Dendritic cell treated with granulocyte-macrophage colony-stimulating factor and Interleukin-4, amounts not matched to agents 40 ng/mL and 50 ng/mL, for 4 days (primary cell): ENCODE data around the gene HAPLN2.

Experiments used
- H3K27ac Mint-ChIP-seq: one replicate; pipeline ENCODE4 v1.8.0; 2022; ENCODE audit warnings: mild to moderate bottlenecking, mixed read lengths
- H3K27me3 Mint-ChIP-seq: one replicate; pipeline ENCODE4 v1.8.0; 2022; ENCODE audit warnings: mild to moderate bottlenecking, mixed read lengths
- H3K36me3 Mint-ChIP-seq: one replicate; pipeline ENCODE4 v1.8.0; 2022; ENCODE audit warnings: low read depth, mixed read lengths
- H3K4me1 Mint-ChIP-seq: one replicate; pipeline ENCODE4 v1.8.0; 2022; ENCODE audit warnings: low read depth, mixed read lengths
- H3K4me3 Mint-ChIP-seq: one replicate; pipeline ENCODE4 v1.8.0; 2022; ENCODE audit warnings: mild to moderate bottlenecking, moderate library complexity, mixed read lengths
- H3K9me3 Mint-ChIP-seq: one replicate; pipeline ENCODE4 v1.8.0; 2022; ENCODE audit warnings: mixed read lengths
- intact Hi-C: fragments of 100-400 bp; cut with micrococcal nuclease; formaldehyde crosslinking; loops from one replicate; pipeline ENCODE4 v1.15.0; 2022

Gene HAPLN2

GRCh38 chr1:156618853-156619581 is at the start of gene HAPLN2:
HAPLN2 (plus strand) TSS chr1:156619415; CDS start chr1:156623491, 4,076 bp downstream.
- Mint-ChIP-seq H3K36me3 (no peaks in the 10 kb centered on the region), H3K4me1 (peaks cover 8% of the 10 kb centered on the region), H3K27me3 (peaks cover 88% of the 10 kb centered on the region), H3K27ac (no peak within 1 kb of the TSS), H3K9me3 (no peaks in the 10 kb centered on the region), H3K4me3 (no peak within 1 kb of the TSS)
- intact Hi-C loops: no loop called here

GRCh38 chr1:156571261-156571852 is 47.9 kb upstream of the HAPLN2 start:
- intact Hi-C loops: loop anchor here (5.0 kb wide), 2 partner anchors 69 to 89 kb away; partner anchors contain the start of gene MEF2D

GRCh38 chr1:156571919-156572662 is 47.1 kb upstream of the HAPLN2 start, which contains the start of gene IQGAP3:
IQGAP3 (minus strand) TSS chr1:156572565; CDS start chr1:156572529, 36 bp downstream.
- intact Hi-C loops: loop anchor here (5.0 kb wide), 2 partner anchors 70 to 90 kb away; partner anchors contain the start of gene MEF2D
- H3K36me3 Mint-ChIP-seq: no peaks in the 10 kb centered on the region
- peak within 1 kb of the TSS; percentile 76 for H3K4me3 Mint-ChIP-seq
- no peaks in the 10 kb centered on the region for H3K9me3 Mint-ChIP-seq
- peaks cover 6% of the 10 kb centered on the region for H3K27me3 Mint-ChIP-seq
- H3K27ac Mint-ChIP-seq: peak within 1 kb of the TSS; percentile 33
- peaks cover 33% of the 10 kb centered on the region for H3K4me1 Mint-ChIP-seq

More at GRCh38 chr1:156571261-156571852, 47.9 kb upstream of the HAPLN2 start:
- Mint-ChIP-seq H3K4me3 (no peak overlapping the region), H3K27me3 (peaks cover 6% of the 10 kb centered on the region), H3K27ac (peak overlapping the region; percentile 33), H3K9me3 (no peaks in the 10 kb centered on the region), H3K4me1 (peaks cover 37% of the 10 kb centered on the region), H3K36me3 (no peaks in the 10 kb centered on the region)

GRCh38 chr1:156572663-156573018 is 46.6 kb upstream of the HAPLN2 start:
- H3K4me1 Mint-ChIP-seq: peaks cover 33% of the 10 kb centered on the region
- peak overlapping the region; percentile 76 for H3K4me3 Mint-ChIP-seq
- no peaks in the 10 kb centered on the region for H3K36me3 Mint-ChIP-seq
- intact Hi-C loops: loop anchor here (5.0 kb wide), 2 partner anchors 70 to 90 kb away; partner anchors contain the start of gene MEF2D
- H3K27me3 Mint-ChIP-seq: peaks cover 6% of the 10 kb centered on the region
- peak overlapping the region; percentile 33 for H3K27ac Mint-ChIP-seq
- no peaks in the 10 kb centered on the region for H3K9me3 Mint-ChIP-seq

GRCh38 chr1:156574039-156574633 is 45.1 kb upstream of the HAPLN2 start:
- Mint-ChIP-seq H3K4me3 (no peak overlapping the region), H3K27me3 (peaks cover 6% of the 10 kb centered on the region), H3K36me3 (no peaks in the 10 kb centered on the region), H3K9me3 (no peaks in the 10 kb centered on the region), H3K27ac (no peak overlapping the region), H3K4me1 (peaks cover 33% of the 10 kb centered on the region)
- intact Hi-C loops: loop anchor here (5.0 kb wide), 2 partner anchors 72 to 92 kb away; partner anchors contain the start of gene MEF2D

GRCh38 chr1:156577550-156577949 is 41.7 kb upstream of the HAPLN2 start:
- Mint-ChIP-seq H3K4me3 (no peak overlapping the region), H3K27me3 (peaks cover 9% of the 10 kb centered on the region), H3K27ac (no peak overlapping the region), H3K4me1 (peaks cover 15% of the 10 kb centered on the region), H3K9me3 (no peaks in the 10 kb centered on the region), H3K36me3 (no peaks in the 10 kb centered on the region)
- intact Hi-C loops: no loop called here

GRCh38 chr1:156578055-156578454 is 41.2 kb upstream of the HAPLN2 start:
- no peak overlapping the region for H3K27ac Mint-ChIP-seq

GRCh38 chr1:156579472-156579871 is 39.7 kb upstream of the HAPLN2 start, which contains the start of gene TTC24:
TTC24 (plus strand) TSS chr1:156579723; CDS start chr1:156581365, 1,642 bp downstream.
- Mint-ChIP-seq H3K9me3 (no peaks in the 10 kb centered on the region), H3K4me3 (no peak within 1 kb of the TSS), H3K36me3 (no peaks in the 10 kb centered on the region), H3K4me1 (peaks cover 26% of the 10 kb centered on the region), H3K27me3 (peaks cover 5% of the 10 kb centered on the region), H3K27ac (no peak within 1 kb of the TSS)
- intact Hi-C loops: no loop called here

More at GRCh38 chr1:156578055-156578454, 41.2 kb upstream of the HAPLN2 start:
- intact Hi-C loops: no loop called here
- peaks cover 8% of the 10 kb centered on the region for H3K27me3 Mint-ChIP-seq
- peaks cover 15% of the 10 kb centered on the region for H3K4me1 Mint-ChIP-seq
- no peak overlapping the region for H3K4me3 Mint-ChIP-seq
- no peaks in the 10 kb centered on the region for H3K36me3 Mint-ChIP-seq
- H3K9me3 Mint-ChIP-seq: no peaks in the 10 kb centered on the region

GRCh38 chr1:156581661-156582387 is 37.4 kb upstream of the HAPLN2 start:
- peaks cover 26% of the 10 kb centered on the region for H3K4me1 Mint-ChIP-seq
- H3K27ac Mint-ChIP-seq: peak overlapping the region; percentile 24
- peaks cover 5% of the 10 kb centered on the region for H3K27me3 Mint-ChIP-seq
- no peaks in the 10 kb centered on the region for H3K9me3 Mint-ChIP-seq
- intact Hi-C loops: no loop called here
- H3K36me3 Mint-ChIP-seq: no peaks in the 10 kb centered on the region
- no peak overlapping the region for H3K4me3 Mint-ChIP-seq

GRCh38 chr1:156582388-156583017 is 36.7 kb upstream of the HAPLN2 start:
- Mint-ChIP-seq H3K4me1 (peaks cover 26% of the 10 kb centered on the region), H3K4me3 (no peak overlapping the region), H3K27me3 (peaks cover 5% of the 10 kb centered on the region), H3K27ac (peak overlapping the region; percentile 24), H3K9me3 (no peaks in the 10 kb centered on the region), H3K36me3 (no peaks in the 10 kb centered on the region)
- intact Hi-C loops: no loop called here

GRCh38 chr1:156583821-156584622 is 35.2 kb upstream of the HAPLN2 start:
- intact Hi-C loops: loop anchor here (1.0 kb wide), 1 partner anchor 24 kb away; no protein-coding TSS in a partner anchor
- no peaks in the 10 kb centered on the region for H3K9me3 Mint-ChIP-seq
- H3K27me3 Mint-ChIP-seq: peaks cover 5% of the 10 kb centered on the region
- no peak overlapping the region for H3K4me3 Mint-ChIP-seq
- H3K4me1 Mint-ChIP-seq: peaks cover 26% of the 10 kb centered on the region
- H3K27ac Mint-ChIP-seq: no peak overlapping the region
- H3K36me3 Mint-ChIP-seq: no peaks in the 10 kb centered on the region

GRCh38 chr1:156584813-156585212 is 34.4 kb upstream of the HAPLN2 start:
- H3K27me3 Mint-ChIP-seq: peaks cover 5% of the 10 kb centered on the region
- H3K4me1 Mint-ChIP-seq: peaks cover 26% of the 10 kb centered on the region
- H3K36me3 Mint-ChIP-seq: no peaks in the 10 kb centered on the region
- H3K9me3 Mint-ChIP-seq: no peaks in the 10 kb centered on the region
- no peak overlapping the region for H3K27ac Mint-ChIP-seq
- intact Hi-C loops: loop anchor here (1.0 kb wide), 1 partner anchor 23 kb away; no protein-coding TSS in a partner anchor
- H3K4me3 Mint-ChIP-seq: no peak overlapping the region
